HCT116 (cell line): Measurements from ENCODE around the gene PEX6.

ENCODE experiments used
- EZH2 ChIP-seq: fragments of 200-600 bp; sonication (generic); IDR thresholded peaks from 2 replicates; pipeline ENCODE4 v1.6.1; 2017; ENCODE audit warnings: antibody characterized with exemption, mixed run types
- EZH2phosphoT487 ChIP-seq: fragments of 200-600 bp; IDR thresholded peaks from 2 replicates; pipeline ENCODE4 v1.6.1; 2018; ENCODE audit warnings: antibody characterized with exemption, borderline replicate concordance
- FOSL1 ChIP-seq: IDR thresholded peaks from 2 replicates; pipeline ENCODE4 v1.6.1; 2012; ENCODE audit warnings: low read depth
- POLR2A ChIP-seq: IDR thresholded peaks from 2 replicates; pipeline ENCODE4 v1.7.0; 2011; ENCODE audit warnings: borderline replicate concordance; ENCODE audit not compliant: insufficient read depth, insufficient read length; ENCODE audit errors: extremely low read depth
- POLR2AphosphoS5 ChIP-seq: IDR thresholded peaks from 2 replicates; pipeline ENCODE4 v1.6.1; 2011; ENCODE audit warnings: mild to moderate bottlenecking, low read depth, low read length, moderate library complexity
- SP1 ChIP-seq: IDR thresholded peaks from 2 replicates; pipeline ENCODE4 v1.6.1; 2012; ENCODE audit warnings: low read depth
- YY1 ChIP-seq: IDR thresholded peaks from 2 replicates; pipeline ENCODE4 v1.6.1; 2011; ENCODE audit warnings: low read length, low read depth, moderate library complexity, mild to moderate bottlenecking; ENCODE audit not compliant: insufficient replicate concordance; ENCODE audit errors: extremely low read depth
- TF ChIP-seq, protein P1 (sequence below), 3 experiments: fragments of 200-600 bp in 1 of 3; sonication (generic) in 1 of 3; IDR thresholded peaks in 2 of 3; conservative IDR thresholded peaks in 1 of 3; 2 replicates each; pipeline ENCODE4 v1.5.1; 2012 to 2017; ENCODE audit warnings: low read depth in 2 of 3, low read length in 2 of 3, antibody characterized with exemption in 1 of 3, borderline replicate concordance in 1 of 3, control low read depth in 1 of 3, mild to moderate bottlenecking in 1 of 3, mixed read lengths in 1 of 3, mixed run types in 1 of 3, moderate library complexity in 1 of 3; ENCODE audit not compliant: insufficient read depth in 1 of 3

DNA sequence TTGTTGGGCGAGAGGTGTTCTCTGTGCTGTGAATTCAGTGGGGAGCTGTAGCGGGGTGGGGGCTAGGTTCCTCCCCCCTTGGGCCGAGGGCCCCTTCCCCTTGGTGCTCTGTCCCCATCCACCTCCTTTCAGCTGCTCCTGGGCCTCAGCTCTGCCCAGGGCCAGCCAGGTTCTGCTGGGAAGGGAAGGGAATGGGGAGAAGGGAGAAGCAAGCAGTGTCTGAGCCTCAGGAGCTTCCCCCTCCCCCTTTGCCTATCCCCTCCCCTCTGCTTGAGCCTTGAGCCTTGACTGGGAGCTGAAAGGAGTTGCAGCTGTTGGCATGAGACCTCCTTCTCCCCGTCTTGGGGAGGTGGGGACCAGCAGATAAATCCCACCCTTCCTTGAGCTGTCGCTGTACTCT is 41.9 kb upstream of the PEX6 start:
- TF ChIP-seq POLR2AphosphoS5, result no peak
- TF ChIP-seq, protein P1, sequence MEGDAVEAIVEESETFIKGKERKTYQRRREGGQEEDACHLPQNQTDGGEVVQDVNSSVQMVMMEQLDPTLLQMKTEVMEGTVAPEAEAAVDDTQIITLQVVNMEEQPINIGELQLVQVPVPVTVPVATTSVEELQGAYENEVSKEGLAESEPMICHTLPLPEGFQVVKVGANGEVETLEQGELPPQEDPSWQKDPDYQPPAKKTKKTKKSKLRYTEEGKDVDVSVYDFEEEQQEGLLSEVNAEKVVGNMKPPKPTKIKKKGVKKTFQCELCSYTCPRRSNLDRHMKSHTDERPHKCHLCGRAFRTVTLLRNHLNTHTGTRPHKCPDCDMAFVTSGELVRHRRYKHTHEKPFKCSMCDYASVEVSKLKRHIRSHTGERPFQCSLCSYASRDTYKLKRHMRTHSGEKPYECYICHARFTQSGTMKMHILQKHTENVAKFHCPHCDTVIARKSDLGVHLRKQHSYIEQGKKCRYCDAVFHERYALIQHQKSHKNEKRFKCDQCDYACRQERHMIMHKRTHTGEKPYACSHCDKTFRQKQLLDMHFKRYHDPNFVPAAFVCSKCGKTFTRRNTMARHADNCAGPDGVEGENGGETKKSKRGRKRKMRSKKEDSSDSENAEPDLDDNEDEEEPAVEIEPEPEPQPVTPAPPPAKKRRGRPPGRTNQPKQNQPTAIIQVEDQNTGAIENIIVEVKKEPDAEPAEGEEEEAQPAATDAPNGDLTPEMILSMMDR (IDR thresholded peaks at IDR 0.05 in 2 of 3, conservative IDR thresholded peaks at IDR 0.05 in 1 of 3; ENCODE audit: borderline replicate concordance in 1 of 3, insufficient read depth in 1 of 3, low read depth in 2 of 3, low read length in 2 of 3), result no peak
- TF ChIP-seq FOSL1, result no peak
- TF ChIP-seq POLR2A, result no peak
- TF ChIP-seq EZH2, result no peak
- no peak for TF ChIP-seq YY1
- TF ChIP-seq SP1, result no peak
- TF ChIP-seq EZH2phosphoT487, result no peak
